Measurements from ENCODE around the gene AOC3. TPM values are rescaled to one million over a fixed set of nuclear protein-coding genes. Genes with fewer than 3 reads are reported as not detected.

The AOC3 gene
- total and polyA plus RNA-seq, 2 of the 13 experiments (the other 11 are each of a cell fraction or from before 2014, with no cell fraction given): 8.7 to 51.7 TPM

GRCh38 chr17:42894283-42895184 is 43.5 kb downstream of the AOC3 start (continued):
- TF ChIP-seq IRX3 (CRISPR knock-in tag; IDR thresholded peaks at IDR 0.05; ENCODE audit: borderline replicate concordance, low read depth): peak; percentile 81
- peak; percentile 85; the same call in 1 of the 2 replicates for TF ChIP-seq AHDC1 (CRISPR knock-in tag; IDR thresholded peaks at IDR 0.05; ENCODE audit: borderline replicate concordance)
- no peak for TF ChIP-seq POLR2AphosphoS2 (IDR thresholded peaks at IDR 0.05; ENCODE audit: low read depth, low read length)
- no peak for TF ChIP-seq PRDM4 (CRISPR knock-in tag; IDR thresholded peaks at IDR 0.05; ENCODE audit: borderline replicate concordance)
- no peak for TF ChIP-seq SRSF9 (IDR thresholded peaks at IDR 0.05; ENCODE audit: borderline replicate concordance, insufficient read depth, low read depth, low read length, poor library complexity, severe bottlenecking)
- TF ChIP-seq ZNF234 (CRISPR knock-in tag; conservative IDR thresholded peaks at IDR 0.05): no peak
- no peak for TF ChIP-seq CEBPZ (IDR thresholded peaks at IDR 0.05; ENCODE audit: low read length)
- peak; percentile 94 for TF ChIP-seq ZNF761 (CRISPR knock-in tag; conservative IDR thresholded peaks at IDR 0.05)
- TF ChIP-seq ZBTB34 (CRISPR knock-in tag; IDR thresholded peaks at IDR 0.05): peak; percentile 93
- no peak for TF ChIP-seq HCFC1 (IDR thresholded peaks at IDR 0.05; ENCODE audit: low read depth, low read length)

All from HepG2 (cell line).